GM21825 (cell line): Measurements from ENCODE around the gene PGPEP1.
A peak's percentile ranks its signal among the peaks of the same experiment; 100 is the strongest.
"Not testable (repeated sequence)": the region's sequence is repeated elsewhere in the genome, so short reads cannot be mapped to it uniquely, and the experiment has no call there.

Experiments
- ATAC-seq: cut with Tn5 transposase; IDR thresholded peaks from one replicate; pipeline ENCODE4 v1.9.1; 2021; ENCODE audit warnings: mild to moderate bottlenecking, moderate library complexity; ENCODE audit not compliant: unreplicated experiment

The PGPEP1 gene

DNA sequence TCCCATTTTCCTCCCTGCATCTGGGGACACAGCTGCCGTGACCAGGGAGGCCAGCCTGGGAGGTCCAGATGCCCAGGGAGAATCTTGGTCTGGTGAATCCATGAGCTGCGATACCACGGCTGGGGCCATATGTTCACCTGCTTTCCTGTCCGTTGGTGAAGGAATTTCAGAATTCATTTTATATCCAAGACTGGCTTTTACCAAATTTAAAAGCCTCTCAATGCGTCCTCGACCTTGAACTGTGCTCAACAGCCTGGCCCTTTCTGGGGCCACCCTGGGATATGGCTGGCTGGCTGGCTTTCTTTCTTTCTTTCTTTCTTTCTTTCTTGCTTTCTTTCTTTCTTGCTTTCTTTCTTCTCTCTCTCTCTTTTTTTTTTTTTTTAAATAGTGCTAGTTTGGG, 23.4 kb downstream of the PGPEP1 start:
- ATAC-seq: no peak

DNA sequence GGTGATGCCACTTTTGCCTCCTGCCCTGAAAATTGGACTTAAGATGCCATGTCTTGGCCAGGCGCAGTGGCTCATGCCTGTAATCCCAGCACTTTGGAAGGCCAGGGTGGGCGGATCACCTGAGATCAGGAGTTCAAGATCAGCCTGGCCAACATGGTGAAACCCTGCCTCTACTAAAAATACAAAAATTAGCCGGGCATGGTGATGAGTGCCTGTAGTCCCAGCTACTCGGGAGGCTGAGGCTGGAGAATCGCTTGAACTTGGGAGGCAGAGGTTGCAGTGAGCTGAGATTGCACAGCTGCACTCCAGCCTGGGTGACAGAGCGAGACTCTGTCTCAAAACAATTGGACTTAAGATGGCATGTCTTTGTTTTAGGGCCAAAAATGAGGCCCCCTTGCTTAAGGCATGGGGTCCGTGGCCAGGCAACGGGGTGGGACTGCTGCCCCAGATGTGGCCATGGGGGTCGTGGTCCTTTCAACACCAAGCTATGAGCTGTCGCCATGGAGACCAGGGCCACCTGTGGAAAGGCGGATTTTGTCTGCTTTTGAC, 24.0 kb downstream of the PGPEP1 start:
- ATAC-seq: not testable (repeated sequence)

DNA sequence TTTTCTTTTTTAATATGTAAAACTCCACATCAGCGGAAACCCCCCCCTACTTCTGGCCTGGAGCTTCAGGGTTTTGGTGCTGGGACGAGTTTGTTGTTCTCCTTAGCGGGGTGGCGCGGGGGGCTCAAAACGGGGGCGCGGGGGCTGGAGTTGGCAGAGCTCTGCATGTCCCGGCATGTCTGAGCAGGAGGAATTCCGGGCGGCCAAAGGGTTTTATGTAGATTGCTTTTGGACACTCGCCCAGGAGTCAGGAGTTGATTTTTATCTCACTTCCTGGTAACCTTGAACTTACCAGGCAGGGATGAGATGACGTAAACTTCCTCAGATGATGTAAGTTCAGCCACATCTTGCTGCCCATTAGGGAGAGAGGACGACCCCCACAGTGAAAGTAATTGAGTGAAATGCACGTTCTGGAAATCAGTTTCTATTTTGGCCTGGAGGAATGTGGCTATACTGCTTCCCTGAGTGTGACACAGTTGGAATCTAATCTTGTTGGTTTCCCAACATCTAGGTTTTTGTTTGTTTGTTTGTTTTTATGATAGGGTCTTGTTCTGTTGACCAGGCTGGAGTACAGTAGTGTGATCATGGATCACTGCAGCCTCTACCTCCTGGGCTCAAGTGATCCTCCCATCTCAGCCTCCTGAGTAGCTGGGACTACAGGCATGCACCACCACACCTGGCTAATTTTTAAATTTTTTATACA, 24.6 kb downstream of the PGPEP1 start:
- no peak for ATAC-seq

DNA sequence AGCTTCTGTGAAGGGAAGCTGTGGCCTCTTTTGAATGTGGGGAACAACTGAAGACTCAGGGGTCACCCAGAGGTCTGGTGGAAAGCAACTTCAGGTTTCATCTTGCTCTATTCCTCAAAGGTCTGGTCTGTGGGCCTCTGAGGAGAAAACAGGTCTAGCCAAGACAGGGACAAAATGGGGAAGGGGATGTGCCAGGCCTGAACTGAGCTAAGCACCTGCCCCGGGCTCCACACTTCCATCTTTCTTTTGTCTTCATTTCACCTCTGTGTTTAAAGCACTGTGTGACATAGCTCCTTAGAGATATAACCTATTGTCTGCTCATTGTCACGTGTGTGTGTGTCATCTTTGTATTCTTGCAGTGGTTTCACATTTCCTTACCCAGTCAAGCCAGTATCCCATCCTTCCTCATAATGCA, 25.6 kb downstream of the PGPEP1 start:
- ATAC-seq: no peak

DNA sequence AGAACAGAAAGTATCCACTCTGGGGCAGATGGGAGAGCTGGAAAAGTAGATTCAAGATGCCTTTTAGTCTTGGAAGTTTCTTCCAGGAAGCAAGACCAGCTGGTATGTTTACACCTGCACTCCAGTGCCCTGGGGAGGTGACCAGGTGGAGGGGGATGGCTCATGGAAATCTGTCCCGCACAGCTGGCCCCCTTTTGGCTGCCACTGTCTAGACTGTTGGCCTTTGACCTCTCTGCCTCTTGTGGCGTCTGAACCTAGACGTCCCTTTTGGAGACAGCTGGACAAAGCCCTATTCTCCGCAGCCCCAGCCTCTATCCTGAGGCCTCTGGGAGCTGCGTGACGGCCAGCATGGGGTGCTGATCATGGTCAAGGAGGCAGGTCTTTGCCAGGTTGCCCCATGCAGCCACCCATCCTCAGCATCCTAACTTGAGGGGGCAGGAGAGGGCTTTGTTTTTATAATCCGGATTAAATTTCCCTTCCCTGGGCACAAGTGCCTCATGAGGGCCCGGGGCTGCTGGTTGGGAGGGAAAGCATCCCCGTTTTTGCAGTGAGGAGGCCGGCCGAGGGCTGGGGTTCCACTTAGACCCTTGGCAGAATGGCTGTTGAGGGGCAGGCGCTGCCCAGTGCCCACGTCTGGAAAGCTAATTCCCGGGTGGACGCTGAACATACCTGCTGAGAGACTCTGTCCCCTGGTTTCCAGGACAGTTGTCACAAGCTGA, 28.3 kb downstream of the PGPEP1 start:
- ATAC-seq: no peak

DNA sequence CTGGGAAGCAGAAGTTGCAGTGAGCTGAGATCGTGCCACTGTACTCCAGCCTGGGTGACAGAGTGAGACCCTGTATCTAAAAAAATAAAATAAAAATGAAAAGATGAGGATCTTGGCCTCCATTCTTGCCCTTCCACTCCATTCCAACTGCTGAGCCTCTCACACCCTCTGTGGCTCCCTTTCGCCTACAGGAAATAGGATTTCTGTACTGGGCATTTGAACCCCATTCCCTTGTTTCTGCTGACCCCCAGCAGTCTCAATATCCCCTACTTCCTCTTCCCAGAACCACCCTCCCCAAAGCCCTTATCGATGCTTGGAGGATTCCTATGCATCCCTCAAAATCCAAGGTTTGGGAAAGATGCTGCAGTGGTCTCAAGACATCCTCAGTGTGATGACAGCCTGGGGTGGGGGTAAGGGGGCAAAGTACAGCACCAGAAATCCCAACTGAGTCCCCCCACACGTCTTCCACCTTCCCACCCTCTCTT, 33.1 kb downstream of the PGPEP1 start:
- no peak for ATAC-seq

DNA sequence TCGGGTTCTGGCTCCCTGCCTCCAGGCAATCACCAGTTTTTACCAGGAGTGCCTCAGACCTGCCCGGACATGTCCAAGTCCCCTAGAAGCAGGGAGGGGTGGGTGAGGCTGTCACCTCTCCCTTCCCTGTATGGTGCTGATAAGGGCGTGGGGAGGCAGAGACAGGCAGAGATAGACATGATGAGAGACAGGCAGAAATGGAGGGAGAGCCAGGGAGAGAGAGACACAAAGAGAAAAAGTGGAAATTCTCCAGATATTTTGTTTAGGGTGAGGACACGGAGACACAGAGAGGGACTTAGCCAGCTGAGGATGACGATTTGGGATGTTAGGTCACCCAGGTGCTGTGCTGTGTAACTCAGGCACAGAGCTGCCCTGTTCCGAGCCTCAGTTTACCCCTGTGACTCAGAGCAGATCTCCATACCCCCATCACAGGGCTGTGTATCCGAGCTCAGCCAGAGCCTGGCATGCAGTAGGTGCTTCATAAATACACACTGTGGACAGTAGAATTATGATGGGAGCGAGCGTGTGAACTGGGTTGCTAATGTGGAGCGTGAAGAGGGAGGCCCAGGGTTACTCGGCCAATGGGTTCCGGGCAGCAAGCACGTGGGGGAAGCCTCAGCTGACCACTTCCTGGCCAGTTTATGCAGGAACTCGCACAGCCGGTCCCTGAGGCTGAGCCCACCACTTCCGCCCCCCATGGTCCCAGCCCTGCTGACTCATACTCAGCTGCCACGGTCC, 33.7 kb downstream of the PGPEP1 start:
- peak; percentile 84 for ATAC-seq

DNA sequence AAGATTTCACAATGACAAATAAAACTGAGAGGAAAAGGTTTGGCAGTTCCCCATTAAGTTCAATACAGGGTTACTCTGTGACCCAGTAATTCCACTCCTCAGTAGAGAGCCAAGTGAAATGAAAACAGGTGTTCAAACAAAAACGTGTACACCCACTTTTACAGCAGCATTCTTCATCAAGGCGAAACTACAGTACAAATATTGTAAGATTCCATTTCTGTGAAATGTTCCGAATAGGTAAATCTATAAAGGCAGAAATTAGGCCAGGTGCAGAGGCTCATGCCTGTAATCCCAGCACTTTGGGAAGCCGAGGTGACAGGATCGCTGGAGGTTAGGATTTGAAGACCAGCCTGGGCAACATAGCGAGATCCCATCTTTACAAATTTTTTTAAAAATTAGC, 36.6 kb downstream of the PGPEP1 start:
- ATAC-seq: no peak

DNA sequence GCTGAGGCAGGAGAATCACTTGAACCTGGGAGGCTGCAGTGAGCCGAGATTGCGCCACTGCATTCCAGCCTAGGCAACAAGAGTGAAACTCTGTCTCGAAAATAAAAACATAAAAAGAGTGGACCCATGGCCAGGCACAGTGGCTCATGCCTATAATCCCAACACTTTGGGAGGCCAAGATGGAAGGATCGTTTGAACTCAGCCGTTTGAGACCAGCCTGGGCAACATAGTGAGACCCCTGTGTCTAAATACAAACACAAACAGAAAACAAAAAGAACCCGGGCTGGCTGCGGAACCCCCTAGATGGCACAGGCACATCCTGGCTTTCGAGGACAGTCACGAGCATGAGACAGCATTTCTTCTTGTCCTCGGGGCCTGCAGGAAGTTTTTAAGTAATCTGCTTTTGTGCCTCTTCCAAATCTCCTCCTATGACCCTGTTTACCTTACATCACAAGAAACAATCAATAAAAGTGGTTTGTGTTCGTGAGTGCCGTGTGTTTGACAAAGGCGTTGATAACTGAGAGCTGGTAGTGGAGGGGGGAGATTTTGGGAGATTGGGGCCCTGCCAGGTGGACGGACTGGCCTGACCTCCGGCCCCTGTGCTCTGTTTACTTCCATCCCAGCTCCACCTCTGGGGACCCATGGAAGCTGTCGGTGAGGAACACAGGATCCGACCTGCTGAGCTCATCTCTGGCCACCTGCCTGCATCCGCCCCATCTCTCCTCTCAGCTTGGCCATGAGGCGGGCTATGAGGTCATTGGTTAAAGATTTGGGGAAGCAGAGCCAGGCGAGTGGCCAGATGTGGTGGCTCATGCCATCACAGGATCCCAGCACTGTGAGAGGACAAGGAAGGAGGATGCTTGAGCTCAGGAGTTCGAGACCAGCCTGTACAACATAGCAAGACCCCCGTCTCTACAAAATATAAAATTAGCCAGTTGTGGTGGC, 39.7 kb downstream of the PGPEP1 start:
- no peak for ATAC-seq

DNA sequence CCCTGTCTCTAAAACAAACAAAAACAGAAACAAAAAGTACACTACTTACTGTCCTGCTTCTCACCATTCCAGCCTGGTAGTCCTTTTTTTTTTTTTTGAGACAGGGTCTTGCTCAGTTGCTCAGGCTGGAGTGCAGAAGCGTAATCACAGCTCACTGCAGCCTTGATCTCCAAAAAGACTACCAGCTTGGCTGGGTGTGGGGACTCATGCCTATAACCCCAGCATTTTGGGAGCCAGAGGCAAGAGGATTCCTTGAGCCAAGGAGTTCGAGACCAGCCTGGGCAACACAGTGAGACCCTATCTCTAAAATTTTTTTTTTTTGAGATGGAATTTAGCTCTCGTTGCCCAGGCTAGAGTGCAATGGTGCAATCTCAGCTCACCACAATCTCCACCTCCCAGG, 40.4 kb downstream of the PGPEP1 start:
- no peak for ATAC-seq

DNA sequence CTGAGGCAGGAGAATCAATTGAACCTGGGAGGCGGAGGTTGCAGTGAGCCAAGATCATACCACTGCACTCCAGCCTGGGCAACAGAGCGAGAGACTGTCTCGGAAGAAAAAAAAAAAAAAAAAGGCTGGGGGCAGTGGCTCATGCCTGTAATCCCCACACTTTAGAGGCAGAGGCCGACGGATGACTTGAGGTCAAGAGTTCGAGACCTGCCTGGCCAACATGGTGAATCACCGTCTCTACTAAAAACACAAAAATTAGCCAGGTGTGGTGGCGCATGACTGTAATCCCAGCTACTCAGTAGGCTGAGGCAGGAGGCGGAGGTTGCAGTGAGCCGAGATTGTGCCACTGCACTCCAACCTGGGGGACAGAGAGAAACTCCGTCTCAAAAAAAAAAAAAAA, 43.2 kb downstream of the PGPEP1 start:
- ATAC-seq: not testable (repeated sequence)

DNA sequence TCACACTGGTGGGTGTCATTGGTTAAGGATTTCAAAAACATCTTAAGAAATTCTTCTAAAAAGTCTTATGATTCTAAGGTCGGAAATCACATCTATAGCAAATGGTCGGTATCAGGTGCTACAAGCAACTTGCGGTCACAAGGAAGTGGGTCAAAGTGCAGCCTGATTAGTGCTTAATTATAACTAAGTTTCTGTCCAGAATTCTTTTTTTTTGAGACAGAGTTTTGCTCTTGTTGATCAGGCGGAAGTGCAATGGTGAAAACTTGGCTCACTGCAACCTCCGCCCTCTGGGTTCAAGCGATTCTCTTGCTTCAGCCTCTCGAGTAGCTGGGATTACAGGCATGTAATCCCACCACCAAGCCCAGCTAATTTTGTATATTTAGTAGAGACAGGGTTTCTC, 44.4 kb downstream of the PGPEP1 start:
- ATAC-seq: no peak

DNA sequence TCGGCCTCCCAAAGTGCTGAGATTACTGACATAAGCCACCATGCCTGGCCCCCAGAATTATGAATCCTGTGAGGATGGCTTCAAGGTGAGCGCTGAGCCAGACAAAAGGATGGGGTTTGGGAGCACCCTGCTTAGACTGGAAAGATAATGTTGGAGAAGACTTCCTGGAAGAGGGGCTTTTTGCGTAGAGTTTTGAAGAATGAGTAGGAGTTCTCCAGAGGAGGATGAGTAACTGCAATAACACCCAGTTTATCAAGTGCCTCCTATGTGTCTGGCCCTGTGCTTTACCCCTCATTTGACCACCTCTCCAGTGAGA, 44.9 kb downstream of the PGPEP1 start:
- ATAC-seq: no peak

DNA sequence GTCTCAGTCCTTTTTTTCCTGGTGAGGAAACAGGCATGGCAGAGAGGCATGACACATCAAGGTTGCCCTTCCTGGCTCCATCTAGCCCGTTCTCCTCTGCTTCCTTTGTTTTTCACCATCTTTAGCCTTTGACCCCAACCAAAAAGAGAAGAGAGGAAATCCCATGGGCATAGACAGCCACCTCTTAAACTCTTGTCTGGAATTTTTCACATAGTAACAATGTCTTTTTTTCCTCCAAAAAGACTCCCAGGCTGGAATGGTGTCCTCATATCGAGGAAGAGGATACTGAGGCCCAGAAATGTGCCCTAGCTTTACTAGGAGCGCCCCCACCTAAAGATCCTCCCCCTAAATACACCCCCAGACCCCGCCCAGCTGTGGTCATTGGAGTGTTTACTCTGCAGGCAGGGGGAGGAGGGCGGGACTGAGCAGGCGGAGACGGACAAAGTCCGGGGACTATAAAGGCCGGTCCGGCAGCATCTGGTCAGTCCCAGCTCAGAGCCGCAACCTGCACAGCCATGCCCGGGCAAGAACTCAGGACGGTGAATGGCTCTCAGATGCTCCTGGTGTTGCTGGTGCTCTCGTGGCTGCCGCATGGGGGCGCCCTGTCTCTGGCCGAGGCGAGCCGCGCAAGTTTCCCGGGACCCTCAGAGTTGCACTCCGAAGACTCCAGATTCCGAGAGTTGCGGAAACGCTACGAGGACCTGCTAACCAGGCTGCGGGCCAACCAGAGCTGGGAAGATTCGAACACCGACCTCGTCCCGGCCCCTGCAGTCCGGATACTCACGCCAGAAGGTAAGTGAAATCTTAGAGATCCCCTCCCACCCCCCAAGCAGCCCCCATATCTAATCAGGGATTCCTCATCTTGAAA, 45.5 kb downstream of the PGPEP1 start, which contains the start of gene GDF15:
Gene GDF15 (plus strand): TSS at position 484 of the 868 bp plus-strand sequence. CDS start 32 bp downstream, at position 516.
- no peak for ATAC-seq

DNA sequence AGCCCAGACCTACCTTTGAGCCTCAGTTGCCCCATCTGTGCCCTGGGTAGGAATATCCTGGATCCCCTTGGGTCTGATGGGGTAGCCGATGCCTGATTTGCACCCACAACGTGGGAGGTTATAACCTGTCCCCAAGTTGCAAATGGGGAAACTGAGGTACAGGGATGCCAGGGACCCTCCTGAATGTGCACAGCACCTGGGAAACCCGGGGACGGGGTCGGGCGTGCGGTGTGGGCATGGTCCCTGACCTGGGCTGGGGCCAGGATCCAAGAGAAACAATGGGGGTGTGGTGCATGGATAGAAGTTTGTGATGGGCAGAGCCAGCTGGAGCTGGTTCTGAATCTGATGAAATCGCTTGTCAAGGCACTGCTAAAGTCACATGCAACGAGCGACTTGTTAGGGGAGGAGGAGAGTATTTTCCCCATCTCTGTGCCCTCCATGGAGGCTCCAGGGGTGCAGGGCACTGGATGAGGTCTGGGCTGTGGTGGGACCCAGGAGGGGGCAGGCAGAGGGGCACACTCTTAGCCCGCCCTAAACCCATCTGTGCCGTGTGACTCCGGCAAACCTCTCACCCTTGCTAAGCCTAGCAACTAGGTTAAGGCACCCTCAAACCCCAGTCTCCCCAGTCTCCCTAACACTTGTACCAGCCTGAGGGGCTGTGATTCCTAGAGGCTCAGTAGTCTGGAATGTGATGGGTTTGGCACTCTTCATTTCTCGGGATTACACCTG, 46.3 kb downstream of the PGPEP1 start:
- ATAC-seq: no peak

DNA sequence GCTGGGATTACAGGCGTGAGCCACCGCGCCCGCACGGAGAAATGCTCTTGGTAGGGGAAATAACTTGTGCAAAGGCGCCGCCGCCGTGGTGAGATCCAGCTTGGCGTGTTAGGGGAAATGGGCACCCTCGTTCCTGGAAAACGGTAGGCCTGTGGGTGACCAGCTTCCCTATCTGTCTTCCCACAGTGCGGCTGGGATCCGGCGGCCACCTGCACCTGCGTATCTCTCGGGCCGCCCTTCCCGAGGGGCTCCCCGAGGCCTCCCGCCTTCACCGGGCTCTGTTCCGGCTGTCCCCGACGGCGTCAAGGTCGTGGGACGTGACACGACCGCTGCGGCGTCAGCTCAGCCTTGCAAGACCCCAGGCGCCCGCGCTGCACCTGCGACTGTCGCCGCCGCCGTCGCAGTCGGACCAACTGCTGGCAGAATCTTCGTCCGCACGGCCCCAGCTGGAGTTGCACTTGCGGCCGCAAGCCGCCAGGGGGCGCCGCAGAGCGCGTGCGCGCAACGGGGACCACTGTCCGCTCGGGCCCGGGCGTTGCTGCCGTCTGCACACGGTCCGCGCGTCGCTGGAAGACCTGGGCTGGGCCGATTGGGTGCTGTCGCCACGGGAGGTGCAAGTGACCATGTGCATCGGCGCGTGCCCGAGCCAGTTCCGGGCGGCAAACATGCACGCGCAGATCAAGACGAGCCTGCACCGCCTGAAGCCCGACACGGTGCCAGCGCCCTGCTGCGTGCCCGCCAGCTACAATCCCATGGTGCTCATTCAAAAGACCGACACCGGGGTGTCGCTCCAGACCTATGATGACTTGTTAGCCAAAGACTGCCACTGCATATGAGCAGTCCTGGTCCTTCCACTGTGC, 47.9 kb downstream of the PGPEP1 start:
- ATAC-seq: peak; percentile 65

DNA sequence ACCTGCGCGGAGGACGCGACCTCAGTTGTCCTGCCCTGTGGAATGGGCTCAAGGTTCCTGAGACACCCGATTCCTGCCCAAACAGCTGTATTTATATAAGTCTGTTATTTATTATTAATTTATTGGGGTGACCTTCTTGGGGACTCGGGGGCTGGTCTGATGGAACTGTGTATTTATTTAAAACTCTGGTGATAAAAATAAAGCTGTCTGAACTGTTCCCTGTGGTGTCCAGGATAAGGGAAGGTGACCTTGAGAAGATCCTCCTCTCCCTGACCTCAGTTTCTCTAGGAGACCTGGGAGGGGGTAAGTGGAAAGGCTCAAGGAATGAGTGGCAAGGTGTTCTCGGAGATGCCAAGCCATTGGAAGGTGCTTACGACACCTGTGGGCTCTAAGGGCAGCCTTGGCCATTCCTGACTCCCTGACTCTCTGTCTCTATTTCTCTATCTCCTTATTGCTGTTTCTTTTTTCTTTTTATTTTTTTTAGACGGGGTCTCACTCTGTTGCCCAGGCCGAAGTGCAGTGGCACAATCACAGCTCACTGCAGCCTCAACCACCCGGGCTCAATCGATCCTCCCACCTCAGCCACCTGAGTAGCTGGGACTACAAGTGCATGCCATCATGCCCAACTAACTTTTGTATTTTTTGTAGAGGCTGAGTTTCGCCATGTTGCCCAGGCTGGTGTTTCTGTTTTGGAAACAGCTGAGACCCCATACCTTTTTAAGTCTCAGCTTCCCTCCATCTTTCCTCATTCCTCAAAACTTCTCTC, 48.7 kb downstream of the PGPEP1 start:
- ATAC-seq: no peak
